Activated CD4-positive, alpha-beta T cell treated with anti-CD3 and anti-CD28 coated beads, Interleukin-2, Interleukin-4, amounts not matched to agents 100 ng/mL and 50 ng/mL, durations not matched to agents 16 hours and 8 hours (primary cell): ENCODE measurements around the gene B4GALNT2.
"Not testable (repeated sequence)": the region's sequence is repeated elsewhere in the genome, so short reads cannot be mapped to it uniquely, and the experiment has no call there.

ENCODE experiments used
- DNase-seq: peaks from one replicate; pipeline ENCODE4 v3.0.0-alpha.2; 2020; ENCODE audit warnings: low spot score

Gene B4GALNT2

GRCh38 chr17:49132699-49133364 is at the start of gene B4GALNT2:
B4GALNT2 (plus strand) TSS chr17:49132769; CDS start chr17:49132793, 24 bp downstream.
- DNase-seq = no peak

GRCh38 chr17:49085046-49085445 is 47.5 kb upstream of the B4GALNT2 start:
- not testable (repeated sequence) for DNase-seq

- DNase-seq = no peak
Measured at GRCh38 chr17:49085565-49086315, 46.8 kb upstream of the B4GALNT2 start.

- DNase-seq = no peak
Measured at GRCh38 chr17:49086316-49086605, 46.3 kb upstream of the B4GALNT2 start.

- DNase-seq = no peak
Measured at GRCh38 chr17:49086649-49087048, 45.9 kb upstream of the B4GALNT2 start.

- no peak for DNase-seq
Measured at GRCh38 chr17:49089094-49089493, 43.5 kb upstream of the B4GALNT2 start.

GRCh38 chr17:49090878-49091594 is 41.5 kb upstream of the B4GALNT2 start:
- DNase-seq = no peak

GRCh38 chr17:49093131-49093530 is 39.4 kb upstream of the B4GALNT2 start:
- DNase-seq = no peak

GRCh38 chr17:49100601-49101000 is 32.0 kb upstream of the B4GALNT2 start:
- no peak for DNase-seq

- no peak for DNase-seq
Measured at GRCh38 chr17:49101054-49101534, 31.5 kb upstream of the B4GALNT2 start.

- not testable (repeated sequence) for DNase-seq
Measured at GRCh38 chr17:49103360-49103759, 29.2 kb upstream of the B4GALNT2 start.

GRCh38 chr17:49104511-49105074 is 28.0 kb upstream of the B4GALNT2 start:
- no peak for DNase-seq

- DNase-seq = no peak
Measured at GRCh38 chr17:49106321-49107210, 26.0 kb upstream of the B4GALNT2 start.

- no peak for DNase-seq
Measured at GRCh38 chr17:49107211-49107557, 25.4 kb upstream of the B4GALNT2 start.

GRCh38 chr17:49108318-49108717 is 24.3 kb upstream of the B4GALNT2 start:
- no peak for DNase-seq

- no peak for DNase-seq
Measured at GRCh38 chr17:49110509-49110908, 22.1 kb upstream of the B4GALNT2 start.

- no peak for DNase-seq
Measured at GRCh38 chr17:49111934-49112333, 20.6 kb upstream of the B4GALNT2 start.

GRCh38 chr17:49112936-49113335 is 19.6 kb upstream of the B4GALNT2 start:
- DNase-seq = no peak

GRCh38 chr17:49114703-49115102 is 17.9 kb upstream of the B4GALNT2 start:
- no peak for DNase-seq

- DNase-seq = no peak
Measured at GRCh38 chr17:49117587-49118230, 14.9 kb upstream of the B4GALNT2 start.

- no peak for DNase-seq
Measured at GRCh38 chr17:49120166-49120565, 12.4 kb upstream of the B4GALNT2 start.
